Natural killer cell (primary cell): ENCODE data around the gene ABHD4. TPM values are rescaled to one million over a fixed set of nuclear protein-coding genes. Genes with fewer than 3 reads are reported as not detected.
"Not testable (repeated sequence)": the region's sequence is repeated elsewhere in the genome, so short reads cannot be mapped to it uniquely, and the experiment has no call there.

Experiments used
- ATAC-seq, 3 donors: fragments of 150-1000 bp in 2 of 3; fragments of 200-7000 bp in 1 of 3; cut with Tn5 transposase; 1 replicate in 1 of 3; 2 replicates in 2 of 3; pipeline ENCODE4 v1.10.0; 2021; ENCODE audit warnings: mild to moderate bottlenecking in 2 of 3, moderate library complexity in 2 of 3
- DNase-seq, 2 donors: peaks; one replicate each; pipeline versions ENCODE4 v3.0.0 to v3.0.0-alpha.2; 2013 to 2021; ENCODE audit warnings: mixed read lengths in 1 of 2
- H3K27ac ChIP-seq: one replicate; pipeline ENCODE4 v1.5.1; 2013; ENCODE audit warnings: mild to moderate bottlenecking, low read length
- H3K27me3 ChIP-seq: one replicate; pipeline ENCODE4 v1.6.1; 2013; ENCODE audit warnings: low read length; ENCODE audit not compliant: control insufficient read depth, insufficient read depth
- H3K36me3 ChIP-seq: one replicate; pipeline ENCODE4 v1.6.1; 2013; ENCODE audit warnings: low read length; ENCODE audit not compliant: control insufficient read depth, insufficient read depth
- H3K4me1 ChIP-seq: one replicate; pipeline ENCODE4 v1.6.1; 2013; ENCODE audit warnings: low read length; ENCODE audit not compliant: control insufficient read depth, insufficient read depth
- H3K4me3 ChIP-seq: one replicate; pipeline ENCODE4 v1.5.1; 2013; ENCODE audit warnings: low read length
- H3K9me3 ChIP-seq: one replicate; pipeline ENCODE4 v1.6.1; 2013; ENCODE audit warnings: low read length; ENCODE audit not compliant: control insufficient read depth, insufficient read depth
- H3K27ac Mint-ChIP-seq, 2 donors: one replicate each; pipeline ENCODE4 v1.8.0; 2022; ENCODE audit warnings: mild to moderate bottlenecking in 2 of 2, mixed read lengths in 2 of 2, moderate library complexity in 1 of 2
- H3K27me3 Mint-ChIP-seq, 2 donors: one replicate each; pipeline ENCODE4 v1.8.0; 2022; ENCODE audit warnings: low read depth in 2 of 2, mixed read lengths in 2 of 2
- H3K36me3 Mint-ChIP-seq: one replicate; pipeline ENCODE4 v1.8.0; 2022; ENCODE audit warnings: mixed read lengths
- H3K4me1 Mint-ChIP-seq, 2 donors: one replicate each; pipeline ENCODE4 v1.8.0; 2022; ENCODE audit warnings: mixed read lengths in 2 of 2
- H3K4me3 Mint-ChIP-seq: one replicate; pipeline ENCODE4 v1.8.0; 2022; ENCODE audit warnings: mild to moderate bottlenecking, moderate library complexity, mixed read lengths
- H3K9me3 Mint-ChIP-seq, 2 donors: one replicate each; pipeline ENCODE4 v1.8.0; 2022; ENCODE audit warnings: mixed read lengths in 2 of 2
- CTCF ChIP-seq: fragments of 200-600 bp; IDR thresholded peaks from one replicate; pipeline ENCODE4 v1.8.0; 2022; ENCODE audit warnings: antibody characterized with exemption
- WGBS: methylation state at CpG from one replicate; pipeline ENCODE4 v1.1.7; 2013; ENCODE audit warnings: missing lambda C conversion rate; ENCODE audit not compliant: insufficient coverage; 5-methylcytosine and 5-hydroxymethylcytosine counted together
- intact Hi-C: fragments of 100-400 bp; cut with micrococcal nuclease; formaldehyde crosslinking; loops from one replicate; pipeline ENCODE4 v1.14.2; 2022
- total RNA-seq, 4 donors: library from RNA; stranded (reverse); fragments of 120-200 nt in 1 of 4; gene quantifications; one replicate each; pipeline versions ENCODE4 v1.2.3 to v1.2.4, GENCODE V29; 2013 to 2022

ABHD4 gene
- total RNA-seq, 3 donors from 2014 or later (not counting 1 experiment from before 2014, with no cell fraction given) = 29.7 to 39.3 (median 30.2) TPM

DNA sequence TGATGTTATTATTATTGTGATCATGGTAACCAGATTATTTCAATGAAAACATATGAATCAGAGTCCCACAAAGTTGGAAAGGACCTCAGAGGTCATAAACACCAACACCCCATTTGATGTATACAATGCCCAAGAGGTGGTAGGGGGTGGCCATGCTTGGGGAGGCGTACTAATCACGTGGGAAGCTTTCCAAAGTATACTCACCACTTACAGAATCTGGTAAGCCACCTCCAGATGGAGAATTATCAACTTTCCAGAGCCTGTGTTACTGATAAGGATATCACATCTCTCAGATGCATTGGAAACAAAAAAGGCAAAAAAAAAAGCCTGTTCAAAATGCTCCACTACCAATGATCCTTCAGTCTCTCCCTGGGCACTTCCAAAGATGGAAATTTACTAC lies 17.5 kb upstream of the ABHD4 start:
- H3K4me1 ChIP-seq = peaks cover 5% of the 10 kb centered on the region
- TF ChIP-seq CTCF = no peak
- Mint-ChIP-seq H3K27ac (peak overlapping the region in 1 of 2 donors; percentile 23), H3K27me3 (no peaks in the 10 kb centered on the region), H3K4me1 (peaks cover 36 to 43% of the 10 kb centered on the region in 2 donors), H3K36me3 (no peaks in the 10 kb centered on the region), H3K9me3 (no peaks in the 10 kb centered on the region), H3K4me3 (no peak overlapping the region)
- H3K27me3 ChIP-seq = no peaks in the 10 kb centered on the region
- H3K36me3 ChIP-seq = peaks cover 5% of the 10 kb centered on the region
- intact Hi-C loops = no loop called here
- DNase-seq = no peak
- H3K27ac ChIP-seq = no peak overlapping the region
- ATAC-seq = no peak
- WGBS = no CpG with 5 or more reads among the region's 2 CpGs
- H3K9me3 ChIP-seq = no peaks in the 10 kb centered on the region
- no peak overlapping the region for H3K4me3 ChIP-seq

DNA sequence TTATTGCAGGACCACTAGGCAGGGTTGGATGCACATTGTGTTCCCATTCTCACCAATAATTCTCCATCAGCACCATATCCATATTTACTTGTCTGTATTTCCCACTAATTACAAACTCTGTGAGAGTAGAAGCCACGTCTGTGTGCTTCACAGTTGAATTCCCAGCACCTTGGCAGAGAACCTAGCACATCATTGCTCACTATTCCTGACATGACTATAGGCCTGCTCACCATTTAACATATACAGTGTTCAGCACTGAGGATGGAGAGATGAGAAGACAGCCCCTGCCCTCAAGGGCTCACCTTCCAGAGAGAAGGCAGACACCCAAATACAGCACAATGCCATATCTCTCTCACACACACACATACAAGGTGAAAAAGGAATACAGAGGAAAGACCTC lies 14.1 kb upstream of the ABHD4 start:
- no peaks in the 10 kb centered on the region for H3K27me3 Mint-ChIP-seq
- Histone ChIP-seq H3K36me3 (peaks cover 5% of the 10 kb centered on the region), H3K9me3 (no peaks in the 10 kb centered on the region), H3K27me3 (no peaks in the 10 kb centered on the region), H3K4me3 (no peak overlapping the region), H3K4me1 (peaks cover 13% of the 10 kb centered on the region), H3K27ac (no peak overlapping the region)
- no peak overlapping the region for H3K4me3 Mint-ChIP-seq
- ATAC-seq (no peak), DNase-seq (no peak)
- peak overlapping the region; percentile 9 to 73 for H3K27ac Mint-ChIP-seq
- no peak for TF ChIP-seq CTCF
- peaks cover 57 to 59% of the 10 kb centered on the region in 2 donors for H3K4me1 Mint-ChIP-seq
- WGBS = 72% methylated on average over 1 of the region's 1 CpG
- no peaks in the 10 kb centered on the region for H3K9me3 Mint-ChIP-seq
- no peaks in the 10 kb centered on the region for H3K36me3 Mint-ChIP-seq
- intact Hi-C loops = no loop called here

- intact Hi-C loops = loop anchor here (5.0 kb wide), 2 partner anchors 240 to 285 kb away; partner anchors contain the start of genes LRP10 and MRPL52
- H3K9me3 Mint-ChIP-seq = no peaks in the 10 kb centered on the region
- H3K36me3 Mint-ChIP-seq = no peaks in the 10 kb centered on the region
- H3K4me3 ChIP-seq = no peak overlapping the region
- H3K9me3 ChIP-seq = no peaks in the 10 kb centered on the region
- 87% methylated on average over 5 of the region's 5 CpGs for WGBS
- peaks cover 2% of the 10 kb centered on the region for H3K36me3 ChIP-seq
- H3K27ac Mint-ChIP-seq = peak overlapping the region; percentile 97 to 99
- H3K4me3 Mint-ChIP-seq = no peak overlapping the region
- no peaks in the 10 kb centered on the region for H3K27me3 ChIP-seq
- peaks cover 21% of the 10 kb centered on the region for H3K4me1 ChIP-seq
- peaks cover 63 to 64% of the 10 kb centered on the region in 2 donors for H3K4me1 Mint-ChIP-seq
- ATAC-seq (no peak), DNase-seq (peak in 1 of 2 donors; percentile 18)
- peak overlapping the region; percentile 97 for H3K27ac ChIP-seq
- H3K27me3 Mint-ChIP-seq = no peaks in the 10 kb centered on the region
- no peak for TF ChIP-seq CTCF
Measured at GRCh38 chr14:22587247-22587646, 10.9 kb upstream of the ABHD4 start.

DNA sequence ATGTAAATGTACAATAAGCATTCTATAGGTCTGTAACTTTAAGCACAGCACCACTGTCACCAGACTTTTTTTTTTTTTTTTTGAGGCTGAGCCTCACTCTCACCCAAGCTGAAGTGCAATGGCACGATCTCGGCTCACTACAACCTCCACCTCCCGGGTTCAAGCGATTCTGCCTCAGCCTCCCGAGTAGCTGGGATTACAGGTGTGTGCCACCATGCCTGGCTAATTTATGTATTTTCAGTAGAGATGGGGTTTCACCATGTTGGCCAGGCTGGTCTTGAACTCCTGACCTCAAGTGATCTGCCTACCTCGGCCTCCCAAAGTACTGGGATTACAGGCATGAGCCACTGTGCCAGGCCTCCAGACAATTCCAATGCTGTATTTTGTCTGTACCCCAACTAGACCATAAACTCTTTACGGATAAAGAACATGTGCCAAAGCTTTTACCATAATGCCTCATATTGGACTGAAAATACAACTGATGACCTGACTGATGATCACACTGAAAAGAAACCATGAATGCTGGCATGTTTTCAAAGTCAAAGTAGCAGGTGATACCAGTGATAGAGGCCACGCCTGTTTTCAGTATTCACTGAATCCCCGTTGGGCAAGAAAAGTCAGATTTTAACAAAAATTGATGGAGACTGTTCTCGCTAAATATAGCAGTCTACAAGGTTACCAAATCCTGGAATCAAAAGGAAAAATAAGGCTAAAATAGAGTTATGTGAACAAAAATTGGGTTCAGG lies 10.2 kb upstream of the ABHD4 start:
- H3K27me3 ChIP-seq, H3K36me3 ChIP-seq, H3K9me3 Mint-ChIP-seq, H3K27me3 Mint-ChIP-seq, H3K9me3 ChIP-seq, H3K36me3 Mint-ChIP-seq, ATAC-seq: not testable (repeated sequence)
- H3K4me1 ChIP-seq = peaks cover 21% of the 10 kb centered on the region
- Mint-ChIP-seq H3K27ac (peak overlapping the region; percentile 97 to 99), H3K4me1 (peaks cover 59 to 61% of the 10 kb centered on the region in 2 donors), H3K4me3 (peak overlapping the region; percentile 90)
- intact Hi-C loops = loop anchor here (2.0 to 5.0 kb wide), 3 partner anchors 179 to 284 kb away; partner anchors contain the start of genes LRP10, MRPL52 and OXA1L
- H3K27ac ChIP-seq = peak overlapping the region; percentile 97
- DNase-seq = peak in 1 of 2 donors; percentile 53
- H3K4me3 ChIP-seq = peak overlapping the region; percentile 80
- WGBS = 73% methylated on average over 10 of the region's 10 CpGs
